ENCODE measurements around the gene SMYD3. TPM values are rescaled to one million over a fixed set of nuclear protein-coding genes. Genes with fewer than 3 reads are reported as not detected.

Gene SMYD3
- total and polyA plus RNA-seq, 2 of the 13 experiments (the other 11 are each of a cell fraction or from before 2014, with no cell fraction given), result 27.7 to 35.8 TPM

- TF ChIP-seq SKIL (CRISPR knock-in tag; IDR thresholded peaks at IDR 0.05; ENCODE audit: borderline replicate concordance) (peak; percentile 95), ZFP41 (CRISPR knock-in tag; IDR thresholded peaks at IDR 0.05; ENCODE audit: borderline replicate concordance) (no peak), ZNF879 (CRISPR knock-in tag; IDR thresholded peaks at IDR 0.05) (no peak), MXD4 (CRISPR knock-in tag; IDR thresholded peaks at IDR 0.05) (0 out of 2 replicates have a peak, but pooled peaks have one; percentile 25), HNF4A (CRISPR knock-in tag; IDR thresholded peaks at IDR 0.05) (peak; percentile 85), ZNF598 (CRISPR knock-in tag; IDR thresholded peaks at IDR 0.05; ENCODE audit: borderline replicate concordance) (no peak), HNF4G (IDR thresholded peaks at IDR 0.05; ENCODE audit: borderline replicate concordance, low read depth, low read length) (peak; percentile 54; the same call in 1 of the 2 replicates), HNF4G (CRISPR knock-in tag; IDR thresholded peaks at IDR 0.05; ENCODE audit: borderline replicate concordance, low read depth) (no peak), ZSCAN29 (CRISPR knock-in tag; conservative IDR thresholded peaks at IDR 0.05) (0 out of 2 replicates have a peak, but pooled peaks have one; percentile 62), POLR2AphosphoS2 (IDR thresholded peaks at IDR 0.05; ENCODE audit: low read depth, low read length) (no peak), ZNF253 (CRISPR knock-in tag; IDR thresholded peaks at IDR 0.05; ENCODE audit: borderline replicate concordance) (no peak), ZNF687 (CRISPR knock-in tag; IDR thresholded peaks at IDR 0.05) (peak; percentile 86), IKZF5 (CRISPR knock-in tag; IDR thresholded peaks at IDR 0.05) (peak; percentile 91), ZNF180 (CRISPR knock-in tag; IDR thresholded peaks at IDR 0.05; ENCODE audit: borderline replicate concordance, low read depth) (no peak), ZSCAN31 (CRISPR knock-in tag; IDR thresholded peaks at IDR 0.05; ENCODE audit: low read depth) (0 out of 2 replicates have a peak, but pooled peaks have one; percentile 46), MED13 (CRISPR knock-in tag; IDR thresholded peaks at IDR 0.05) (0 out of 2 replicates have a peak, but pooled peaks have one; percentile 26), HOXD1 (CRISPR knock-in tag; IDR thresholded peaks at IDR 0.05) (peak; percentile 62; the same call in 1 of the 2 replicates), FUBP1 (CRISPR knock-in tag; IDR thresholded peaks at IDR 0.05; ENCODE audit: borderline replicate concordance) (peak; percentile 25; the same call in 1 of the 2 replicates)
Observed at GRCh38 chr1:246176126-246177024, 330.7 kb downstream of the SMYD3 start (continued).
